HG02981 (cell line): ENCODE results near the gene MED12.

Experiments used
- ATAC-seq: cut with Tn5 transposase; IDR thresholded peaks from one replicate; pipeline ENCODE4 v1.9.1; 2021; ENCODE audit warnings: mild to moderate bottlenecking, moderate library complexity; ENCODE audit not compliant: unreplicated experiment

MED12 gene

DNA sequence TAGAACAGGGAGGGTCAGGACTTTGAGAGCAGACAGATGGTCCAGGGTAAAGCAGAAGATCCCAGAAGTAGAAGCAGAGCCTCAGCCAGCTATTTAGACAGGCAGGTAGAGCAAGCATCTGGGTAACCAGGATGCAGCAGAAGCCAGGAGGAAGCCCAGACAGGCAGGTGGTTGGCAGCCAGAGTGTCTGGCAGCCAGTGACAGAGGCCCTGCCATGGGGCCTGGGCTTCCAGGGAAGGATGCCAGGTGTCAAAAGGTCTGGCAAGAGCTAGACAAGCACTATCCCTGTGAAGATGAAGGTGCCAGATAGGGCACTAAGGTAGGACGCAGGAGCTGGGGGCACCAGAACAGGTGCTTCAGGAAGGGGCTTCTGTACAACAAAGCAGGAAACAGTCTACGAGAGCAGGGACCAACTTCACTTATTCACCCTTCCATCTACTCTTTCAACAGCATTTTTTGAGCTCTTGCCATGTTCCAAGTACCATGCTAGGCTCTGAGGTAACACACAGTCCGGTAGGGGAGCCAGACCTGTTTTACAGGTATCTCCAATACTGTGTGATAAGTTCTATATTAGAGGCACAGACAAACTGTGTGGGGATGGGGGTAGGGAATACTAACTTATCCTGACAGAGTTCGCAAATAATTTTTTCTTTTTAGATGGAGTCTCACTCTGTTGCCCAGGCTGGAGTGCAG, 66.6 kb downstream of the MED12 start:
- no peak for ATAC-seq

DNA sequence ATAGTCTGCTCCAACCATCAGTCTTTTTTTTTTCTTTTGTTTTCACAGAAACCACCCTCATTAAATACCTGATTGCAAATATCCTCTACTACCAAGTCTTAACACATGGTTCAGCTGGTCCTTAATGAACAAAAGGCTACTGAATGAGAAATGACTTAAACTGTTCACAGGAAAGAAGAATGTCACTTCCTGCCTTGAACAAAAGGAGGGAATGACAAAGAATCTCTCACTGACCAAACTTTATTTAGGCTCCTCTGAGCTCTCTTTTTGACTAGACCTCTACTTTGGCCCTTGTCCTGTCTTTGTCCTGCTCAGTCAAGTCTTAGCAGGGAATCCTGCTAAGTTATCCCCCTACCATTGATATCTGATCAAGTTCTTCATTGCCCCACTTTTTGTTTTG, 72.9 kb downstream of the MED12 start:
- ATAC-seq, result no peak
